GM12878 (cell line): ENCODE measurements around the gene CARD9.

ENCODE experiments used
- NFYB ChIP-seq: IDR thresholded peaks from 2 replicates; pipeline ENCODE4 v1.6.1; 2011; ENCODE audit warnings: low read depth, mild to moderate bottlenecking, low read length, improper control_type of control experiment, moderate library complexity; ENCODE audit not compliant: insufficient read depth
- ZSCAN29 ChIP-seq: fragments of 450-650 bp; IDR thresholded peaks from 2 replicates; pipeline ENCODE4 v1.6.1; 2017; ENCODE audit warnings: mild to moderate bottlenecking, moderate library complexity
- TF ChIP-seq, protein P1 (sequence below), 3 experiments: IDR thresholded peaks in 2 of 3; conservative IDR thresholded peaks in 1 of 3; 2 replicates each; pipeline ENCODE4 v1.5.1; 2011; ENCODE audit warnings: low read depth in 3 of 3, low read length in 3 of 3, mild to moderate bottlenecking in 3 of 3, control low read depth in 2 of 3, moderate library complexity in 2 of 3, inconsistent platforms in 1 of 3, mixed read lengths in 1 of 3; ENCODE audit not compliant: control insufficient read depth in 2 of 3, insufficient read depth in 1 of 3; ENCODE audit errors: extremely low read depth in 1 of 3

DNA sequence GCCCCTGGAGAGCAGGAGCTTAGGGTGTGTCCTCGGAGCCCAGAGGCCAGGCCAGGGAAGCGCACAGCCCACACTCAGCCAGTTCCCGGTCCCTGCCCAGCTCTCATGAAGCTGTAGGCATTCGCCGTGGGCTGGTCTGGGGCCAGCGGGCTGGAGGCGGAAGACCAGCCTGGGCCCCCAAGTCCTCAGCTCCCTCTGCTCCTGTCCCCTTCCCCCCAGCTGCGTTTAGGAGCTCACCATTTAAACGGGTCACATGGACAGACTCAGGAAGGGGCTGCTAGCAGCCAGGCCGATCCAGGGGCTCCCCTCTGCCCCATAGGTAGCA is 27.4 kb downstream of the CARD9 start:
- TF ChIP-seq NFYB (no peak), ZSCAN29 (no peak)
- TF ChIP-seq, protein P1, sequence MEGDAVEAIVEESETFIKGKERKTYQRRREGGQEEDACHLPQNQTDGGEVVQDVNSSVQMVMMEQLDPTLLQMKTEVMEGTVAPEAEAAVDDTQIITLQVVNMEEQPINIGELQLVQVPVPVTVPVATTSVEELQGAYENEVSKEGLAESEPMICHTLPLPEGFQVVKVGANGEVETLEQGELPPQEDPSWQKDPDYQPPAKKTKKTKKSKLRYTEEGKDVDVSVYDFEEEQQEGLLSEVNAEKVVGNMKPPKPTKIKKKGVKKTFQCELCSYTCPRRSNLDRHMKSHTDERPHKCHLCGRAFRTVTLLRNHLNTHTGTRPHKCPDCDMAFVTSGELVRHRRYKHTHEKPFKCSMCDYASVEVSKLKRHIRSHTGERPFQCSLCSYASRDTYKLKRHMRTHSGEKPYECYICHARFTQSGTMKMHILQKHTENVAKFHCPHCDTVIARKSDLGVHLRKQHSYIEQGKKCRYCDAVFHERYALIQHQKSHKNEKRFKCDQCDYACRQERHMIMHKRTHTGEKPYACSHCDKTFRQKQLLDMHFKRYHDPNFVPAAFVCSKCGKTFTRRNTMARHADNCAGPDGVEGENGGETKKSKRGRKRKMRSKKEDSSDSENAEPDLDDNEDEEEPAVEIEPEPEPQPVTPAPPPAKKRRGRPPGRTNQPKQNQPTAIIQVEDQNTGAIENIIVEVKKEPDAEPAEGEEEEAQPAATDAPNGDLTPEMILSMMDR (IDR thresholded peaks at IDR 0.05 in 2 of 3, conservative IDR thresholded peaks at IDR 0.05 in 1 of 3; ENCODE audit: control insufficient read depth in 2 of 3, extremely low read depth in 1 of 3, insufficient read depth in 1 of 3, low read depth in 3 of 3, low read length in 3 of 3): no peak
